Measurements from ENCODE around the gene UAP1L1. TPM values are rescaled to one million over a fixed set of nuclear protein-coding genes. Genes with fewer than 3 reads are reported as not detected.
A peak's percentile ranks its signal among the peaks of the same experiment; 100 is the strongest.

Gene UAP1L1
- total RNA-seq, 4 donors from 2014 or later, result 4.9 to 15.7 (median 6.6) TPM

DNA sequence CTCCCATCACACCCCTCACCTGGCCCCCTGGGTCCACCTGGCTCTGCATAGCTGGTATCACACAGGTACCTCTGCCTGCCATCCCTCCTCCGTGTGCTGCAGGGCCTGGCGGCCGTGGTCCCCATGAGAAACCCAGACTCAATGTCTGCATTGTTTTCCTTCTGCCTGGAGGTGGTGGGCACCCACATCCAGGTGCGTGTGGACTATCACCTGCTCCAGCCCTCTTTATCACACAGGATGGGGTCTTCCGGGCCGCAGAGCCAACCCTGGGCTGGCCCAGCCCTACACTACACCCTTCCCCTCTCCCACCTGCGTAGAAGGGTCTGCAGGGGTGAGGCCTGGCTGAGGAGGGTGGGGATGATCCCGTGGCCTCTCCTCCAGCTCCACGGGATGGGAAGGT, 38.4 kb upstream of the UAP1L1 start:
- Histone ChIP-seq H3K9me3 (no peaks in the 10 kb centered on the region), H3K4me1 (peaks cover 0 to 24% (median 11%) of the 10 kb centered on the region in 4 donors), H3K4me3 (no peak overlapping the region), H3K36me3 (peaks cover 0 to 13% (median 0%) of the 10 kb centered on the region in 3 donors), H3K27ac (no peak overlapping the region), H3K27me3 (no peaks in the 10 kb centered on the region)
- no peak for TF ChIP-seq POLR2A (IDR thresholded peaks at IDR 0.05)
- TF ChIP-seq, protein P1, sequence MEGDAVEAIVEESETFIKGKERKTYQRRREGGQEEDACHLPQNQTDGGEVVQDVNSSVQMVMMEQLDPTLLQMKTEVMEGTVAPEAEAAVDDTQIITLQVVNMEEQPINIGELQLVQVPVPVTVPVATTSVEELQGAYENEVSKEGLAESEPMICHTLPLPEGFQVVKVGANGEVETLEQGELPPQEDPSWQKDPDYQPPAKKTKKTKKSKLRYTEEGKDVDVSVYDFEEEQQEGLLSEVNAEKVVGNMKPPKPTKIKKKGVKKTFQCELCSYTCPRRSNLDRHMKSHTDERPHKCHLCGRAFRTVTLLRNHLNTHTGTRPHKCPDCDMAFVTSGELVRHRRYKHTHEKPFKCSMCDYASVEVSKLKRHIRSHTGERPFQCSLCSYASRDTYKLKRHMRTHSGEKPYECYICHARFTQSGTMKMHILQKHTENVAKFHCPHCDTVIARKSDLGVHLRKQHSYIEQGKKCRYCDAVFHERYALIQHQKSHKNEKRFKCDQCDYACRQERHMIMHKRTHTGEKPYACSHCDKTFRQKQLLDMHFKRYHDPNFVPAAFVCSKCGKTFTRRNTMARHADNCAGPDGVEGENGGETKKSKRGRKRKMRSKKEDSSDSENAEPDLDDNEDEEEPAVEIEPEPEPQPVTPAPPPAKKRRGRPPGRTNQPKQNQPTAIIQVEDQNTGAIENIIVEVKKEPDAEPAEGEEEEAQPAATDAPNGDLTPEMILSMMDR (IDR thresholded peaks at IDR 0.05), result no peak
- DNase-seq, result no peak

DNA sequence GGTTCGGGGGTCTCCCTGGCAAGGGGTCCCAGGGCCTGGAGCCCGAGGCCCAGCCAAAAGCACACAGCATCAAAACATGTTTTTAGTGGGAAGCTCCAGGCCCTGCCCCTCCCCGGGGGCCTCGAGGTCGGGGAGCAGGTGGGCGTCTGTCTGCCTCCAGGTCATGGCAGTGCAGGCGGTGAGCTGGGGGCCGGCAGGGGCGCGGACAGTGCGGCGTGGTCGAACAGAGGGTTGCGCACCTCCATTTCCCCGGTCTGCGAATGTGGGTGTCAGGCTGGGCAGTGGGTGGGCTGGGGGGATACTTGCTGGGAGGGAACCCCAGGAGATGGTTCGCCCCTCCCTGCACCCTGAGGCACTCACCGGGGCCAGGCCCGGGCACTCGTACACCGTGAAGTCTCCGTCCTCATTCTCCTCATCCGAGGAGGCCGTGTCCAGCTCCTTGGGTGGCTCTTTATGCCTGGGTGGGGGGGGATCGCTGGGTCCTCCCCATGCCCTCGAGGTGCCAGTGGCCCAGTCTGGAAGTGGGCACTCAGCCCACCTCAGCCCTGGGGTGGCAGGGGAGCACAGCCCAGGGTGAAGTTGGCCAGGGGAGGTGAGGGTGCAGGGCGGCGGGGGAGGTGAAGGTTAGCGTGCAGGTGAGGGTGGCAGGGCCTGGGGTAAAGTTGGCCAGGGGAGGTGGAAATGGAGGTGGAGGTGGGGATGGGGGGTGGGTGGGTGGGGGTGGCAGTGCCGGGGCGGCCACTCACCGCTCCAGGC, 37.5 kb upstream of the UAP1L1 start:
- Histone ChIP-seq H3K4me3 (no peak overlapping the region), H3K4me1 (peaks cover 0 to 27% (median 5%) of the 10 kb centered on the region in 4 donors), H3K9me3 (no peaks in the 10 kb centered on the region), H3K36me3 (peaks cover 0 to 13% (median 0%) of the 10 kb centered on the region in 3 donors), H3K27me3 (peaks cover 0 to 3% of the 10 kb centered on the region in 2 donors), H3K27ac (no peak overlapping the region)
- DNase-seq, result no peak
- TF ChIP-seq POLR2A (IDR thresholded peaks at IDR 0.05), result no peak
- TF ChIP-seq, protein P1 (IDR thresholded peaks at IDR 0.05), result no peak

GRCh38 chr9:137040568-137040967, 36.7 kb upstream of the UAP1L1 start:
- Histone ChIP-seq H3K27ac (no peak overlapping the region), H3K4me3 (no peak overlapping the region), H3K4me1 (peaks cover 0 to 26% (median 2%) of the 10 kb centered on the region in 4 donors), H3K36me3 (peaks cover 0 to 13% (median 0%) of the 10 kb centered on the region in 3 donors), H3K27me3 (peaks cover 0 to 4% of the 10 kb centered on the region in 2 donors), H3K9me3 (no peaks in the 10 kb centered on the region)
- DNase-seq, result no peak
- TF ChIP-seq, protein P1 (IDR thresholded peaks at IDR 0.05), result no peak
- no peak for TF ChIP-seq POLR2A (IDR thresholded peaks at IDR 0.05)

- no peak overlapping the region for H3K27ac ChIP-seq
These were observed 36.2 kb upstream of the UAP1L1 start for GRCh38 chr9:137041124-137041523.

GRCh38 chr9:137042751-137043727, 34.3 kb upstream of the UAP1L1 start:
- Histone ChIP-seq H3K27ac (peak overlapping the region in 3 of 4 donors; percentile 22 to 62 (median 50)), H3K4me1 (peaks cover 5 to 34% (median 10%) of the 10 kb centered on the region in 4 donors), H3K4me3 (peak overlapping the region in 1 of 4 donors; percentile 2), H3K27me3 (peaks cover 0 to 10% of the 10 kb centered on the region in 2 donors), H3K36me3 (peaks cover 0 to 13% (median 0%) of the 10 kb centered on the region in 3 donors), H3K9me3 (no peaks in the 10 kb centered on the region)
- no peak for TF ChIP-seq POLR2A (IDR thresholded peaks at IDR 0.05)
- DNase-seq, result no peak

More at GRCh38 chr9:137041124-137041523, 36.2 kb upstream of the UAP1L1 start:
- H3K4me3 ChIP-seq, result no peak overlapping the region
- peaks cover 2 to 28% (median 7%) of the 10 kb centered on the region in 4 donors for H3K4me1 ChIP-seq
- no peaks in the 10 kb centered on the region for H3K9me3 ChIP-seq
- peaks cover 0 to 4% of the 10 kb centered on the region in 2 donors for H3K27me3 ChIP-seq
- H3K36me3 ChIP-seq, result peaks cover 0 to 13% (median 0%) of the 10 kb centered on the region in 3 donors
- no peak for DNase-seq
- TF ChIP-seq, protein P1 (IDR thresholded peaks at IDR 0.05), result no peak
- TF ChIP-seq POLR2A (IDR thresholded peaks at IDR 0.05), result no peak
